ENCODE measurements around the gene CCPG1. TPM values are rescaled to one million over a fixed set of nuclear protein-coding genes. Genes with fewer than 3 reads are reported as not detected.

The CCPG1 gene
- polyA plus RNA-seq (2012; ENCODE audit: insufficient read length, low read depth), result 30.2 TPM

GRCh38 chr15:55408012-55408928 is at the start of gene CCPG1, which contains the start of gene PIERCE2:
CCPG1 (minus strand) TSS chr15:55408359; CDS start chr15:55389424, 18,935 bp downstream.
PIERCE2 (plus strand) TSS chr15:55408495; CDS start chr15:55408769, 274 bp downstream.
- TF ChIP-seq TAF1 (IDR thresholded peaks at IDR 0.05; ENCODE audit: borderline replicate concordance, insufficient read depth, low read length) (no peak), FOXP2 (optimal IDR thresholded peaks at IDR 0.05; ENCODE audit: borderline replicate concordance, extremely low read depth, extremely low read length, insufficient read depth) (peak; percentile 82), POLR2AphosphoS5 (IDR thresholded peaks at IDR 0.05; ENCODE audit: low read depth, low read length) (peak; percentile 63), SIN3A (IDR thresholded peaks at IDR 0.05; ENCODE audit: borderline replicate concordance, insufficient read depth, low read length) (peak; percentile 81; the same call in 1 of the 2 replicates)

GRCh38 chr15:55457401-55458022 is 49.4 kb upstream of the CCPG1 start:
- TF ChIP-seq TAF1 (IDR thresholded peaks at IDR 0.05; ENCODE audit: borderline replicate concordance, insufficient read depth, low read length), result no peak
- no peak for TF ChIP-seq SIN3A (IDR thresholded peaks at IDR 0.05; ENCODE audit: borderline replicate concordance, insufficient read depth, low read length)
- no peak for TF ChIP-seq REST (IDR thresholded peaks at IDR 0.05; ENCODE audit: insufficient read depth in 1 of 2, low read depth in 2 of 2, low read length in 2 of 2)
- no peak for TF ChIP-seq FOXP2 (optimal IDR thresholded peaks at IDR 0.05; ENCODE audit: borderline replicate concordance, extremely low read depth, extremely low read length, insufficient read depth)
- no peak for TF ChIP-seq POLR2AphosphoS5 (IDR thresholded peaks at IDR 0.05; ENCODE audit: low read depth, low read length)

DNA sequence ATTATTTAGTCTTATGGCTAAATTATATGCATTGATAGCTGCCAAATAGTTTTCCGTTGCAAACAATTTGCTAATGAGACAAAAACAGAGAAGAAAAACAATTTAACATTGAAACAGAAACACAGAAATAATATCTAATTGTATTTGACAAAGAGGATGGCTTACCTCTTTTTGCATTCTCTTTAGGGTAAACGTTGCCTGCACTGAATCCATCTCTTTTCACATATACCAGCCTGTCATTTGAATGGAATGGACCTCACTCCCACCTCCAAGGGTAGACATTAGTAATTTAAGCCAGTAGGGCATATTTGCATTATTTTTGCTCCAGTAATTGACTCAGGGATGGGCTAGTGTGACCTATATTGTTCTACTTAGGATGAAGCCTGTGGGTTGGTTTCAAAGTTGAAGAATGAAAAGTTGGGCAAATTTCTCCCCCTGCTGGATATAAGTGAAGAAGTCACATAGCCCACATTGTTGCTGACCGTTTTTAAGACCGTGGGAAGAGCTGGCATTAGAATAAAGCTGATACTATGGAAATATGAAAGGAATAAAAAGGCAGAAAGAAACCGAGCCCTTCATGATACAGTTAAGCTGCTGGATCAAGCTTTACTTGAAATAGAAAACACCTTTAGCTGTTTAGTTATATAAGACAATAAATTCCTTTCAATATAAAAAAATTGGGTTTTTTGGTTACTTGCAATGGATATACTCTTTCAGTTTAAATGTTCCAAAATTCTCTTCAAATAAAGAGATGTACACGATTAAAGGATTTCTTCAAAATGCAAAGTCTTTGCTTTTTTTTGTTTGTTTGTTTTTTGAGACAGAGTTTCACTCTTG is 27.0 kb upstream of the CCPG1 start:
- no peak for TF ChIP-seq REST (IDR thresholded peaks at IDR 0.05; ENCODE audit: insufficient read depth in 1 of 2, low read depth in 2 of 2, low read length in 2 of 2)
- no peak for TF ChIP-seq FOXP2 (optimal IDR thresholded peaks at IDR 0.05; ENCODE audit: borderline replicate concordance, extremely low read depth, extremely low read length, insufficient read depth)
- TF ChIP-seq TAF1 (IDR thresholded peaks at IDR 0.05; ENCODE audit: borderline replicate concordance, insufficient read depth, low read length), result no peak

DNA sequence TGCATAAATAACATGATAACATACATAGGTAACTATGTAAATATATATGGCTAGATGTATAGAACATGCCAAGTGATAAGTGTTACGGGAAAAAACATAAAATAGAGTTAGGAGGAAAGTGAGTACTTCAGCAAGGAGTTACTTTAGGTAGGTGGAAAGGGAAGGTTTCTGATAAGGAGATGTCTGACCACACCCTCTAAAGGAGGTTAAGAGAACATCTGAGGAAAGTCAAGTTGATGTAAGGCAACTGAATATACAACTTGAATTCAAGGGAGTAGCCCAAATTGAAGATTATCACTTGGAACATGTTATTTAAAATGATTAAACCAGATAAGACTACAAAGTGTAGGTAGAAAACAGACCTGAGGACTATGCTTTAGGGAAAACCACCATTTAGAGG is 13.9 kb upstream of the CCPG1 start:
- TF ChIP-seq TAF1 (IDR thresholded peaks at IDR 0.05; ENCODE audit: borderline replicate concordance, insufficient read depth, low read length), result no peak
- no peak for TF ChIP-seq POLR2AphosphoS5 (IDR thresholded peaks at IDR 0.05; ENCODE audit: low read depth, low read length)
- TF ChIP-seq REST (IDR thresholded peaks at IDR 0.05; ENCODE audit: insufficient read depth in 1 of 2, low read depth in 2 of 2, low read length in 2 of 2), result no peak
- no peak for TF ChIP-seq SIN3A (IDR thresholded peaks at IDR 0.05; ENCODE audit: borderline replicate concordance, insufficient read depth, low read length)
- TF ChIP-seq FOXP2 (optimal IDR thresholded peaks at IDR 0.05; ENCODE audit: borderline replicate concordance, extremely low read depth, extremely low read length, insufficient read depth), result no peak
